SK-N-MC (cell line): Measurements from ENCODE around the gene SASH3.

ENCODE experiments used
- DNase-seq: peaks from one replicate; pipeline ENCODE4 v3.0.0-alpha.2; 2011; ENCODE audit warnings: low read depth, low spot score
- H3K27ac ChIP-seq: fragments of 200-600 bp; sonication (generic); 2 replicates; pipeline ENCODE4 v1.5.1; 2016; ENCODE audit warnings: mixed run types
- H3K36me3 ChIP-seq: fragments of 200-600 bp; sonication (generic); 2 replicates; pipeline ENCODE4 v1.6.1; 2017; ENCODE audit warnings: antibody characterized with exemption, low read length, mixed read lengths; ENCODE audit not compliant: insufficient read depth
- H3K4me3 ChIP-seq: fragments of 200-600 bp; sonication (generic); 2 replicates; pipeline ENCODE4 v1.5.1; 2016
- H3K9ac ChIP-seq: fragments of 200-600 bp; sonication (generic); 2 replicates; pipeline ENCODE4 v1.8.0; 2017; ENCODE audit warnings: mixed run types, mixed read lengths; ENCODE audit not compliant: insufficient read length
- H3K9me3 ChIP-seq: fragments of 200-600 bp; sonication (generic); 2 replicates; pipeline ENCODE4 v1.6.1; 2017; ENCODE audit warnings: low read depth, mild to moderate bottlenecking, antibody characterized with exemption, low read length, moderate library complexity, mixed read lengths
- EZH2 ChIP-seq: fragments of 200-600 bp; sonication (generic); IDR thresholded peaks from one replicate; pipeline ENCODE4 v1.6.1; 2017; ENCODE audit warnings: antibody characterized with exemption
- FOXP2 ChIP-seq: optimal IDR thresholded peaks from 2 replicates; pipeline ENCODE3; 2011; ENCODE audit warnings: mild to moderate bottlenecking, moderate library complexity; ENCODE audit not compliant: insufficient read depth; ENCODE audit errors: extremely low read length, control extremely low read depth
- POLR2AphosphoS5 ChIP-seq: IDR thresholded peaks from 2 replicates; pipeline ENCODE4 v1.6.1; 2012; ENCODE audit warnings: mild to moderate bottlenecking, low read depth, low read length, borderline replicate concordance

SASH3 gene

DNA sequence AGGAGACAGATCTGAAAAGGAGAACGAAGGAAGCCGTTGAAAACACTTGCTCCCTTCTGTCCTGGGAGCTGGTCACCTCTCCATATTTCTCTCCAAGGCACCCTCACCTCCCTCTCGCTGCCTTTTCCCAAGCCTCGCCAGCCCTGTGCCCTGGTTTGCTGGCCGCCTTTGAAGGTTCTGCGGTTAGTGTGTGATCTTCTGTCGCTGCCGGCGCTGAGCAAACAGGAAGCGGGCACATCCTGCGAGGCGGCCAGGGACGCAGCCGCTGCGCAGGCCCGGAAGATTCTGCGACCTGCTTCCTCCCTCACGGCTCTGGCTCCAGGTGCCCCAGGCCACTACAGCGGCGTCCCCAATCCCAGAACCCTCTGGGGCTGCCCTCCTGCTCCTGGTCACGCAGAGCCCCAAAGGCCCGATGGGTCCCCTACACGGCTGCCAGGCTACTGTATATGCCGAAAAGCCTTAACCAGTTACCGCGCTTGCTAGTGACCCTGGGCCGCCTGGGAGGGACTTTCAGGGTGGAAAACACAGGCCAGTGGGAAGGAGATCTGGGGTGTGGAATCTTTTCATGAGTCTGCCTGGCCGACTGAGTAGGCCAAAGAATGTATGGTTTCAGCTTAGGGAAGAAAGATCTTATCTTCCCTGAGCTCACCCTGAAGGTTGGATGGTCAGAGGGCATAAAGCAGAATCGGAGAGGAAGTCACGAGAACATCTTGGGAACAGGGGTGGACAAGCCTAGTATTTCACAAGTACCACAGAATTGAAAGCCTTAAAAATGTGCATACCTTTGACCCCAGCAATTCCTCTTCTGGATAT lies 2.3 kb upstream of the SASH3 start:
- H3K27ac ChIP-seq = no peak overlapping the region
- no peaks in the 10 kb centered on the region for H3K9me3 ChIP-seq
- H3K9ac ChIP-seq = no peak overlapping the region
- H3K4me3 ChIP-seq = no peak overlapping the region
- no peaks in the 10 kb centered on the region for H3K36me3 ChIP-seq
- TF ChIP-seq EZH2 (no peak), POLR2AphosphoS5 (no peak), FOXP2 (no peak)
- DNase-seq = no peak

GRCh38 chrX:129779086-129779672 lies 570 bp upstream of the SASH3 start:
- H3K27ac ChIP-seq = no peak overlapping the region
- H3K36me3 ChIP-seq = no peaks in the 10 kb centered on the region
- DNase-seq = no peak
- H3K9me3 ChIP-seq = no peaks in the 10 kb centered on the region
- H3K9ac ChIP-seq = no peak overlapping the region
- TF ChIP-seq POLR2AphosphoS5 = no peak
- no peak for TF ChIP-seq FOXP2
- TF ChIP-seq EZH2 = no peak
- no peak overlapping the region for H3K4me3 ChIP-seq

GRCh38 chrX:129780441-129781105 lies 824 bp downstream of the SASH3 start:
- Histone ChIP-seq H3K4me3 (no peak overlapping the region), H3K9ac (no peak overlapping the region), H3K36me3 (no peaks in the 10 kb centered on the region), H3K27ac (no peak overlapping the region), H3K9me3 (no peaks in the 10 kb centered on the region)
- DNase-seq = no peak
- no peak for TF ChIP-seq FOXP2

DNA sequence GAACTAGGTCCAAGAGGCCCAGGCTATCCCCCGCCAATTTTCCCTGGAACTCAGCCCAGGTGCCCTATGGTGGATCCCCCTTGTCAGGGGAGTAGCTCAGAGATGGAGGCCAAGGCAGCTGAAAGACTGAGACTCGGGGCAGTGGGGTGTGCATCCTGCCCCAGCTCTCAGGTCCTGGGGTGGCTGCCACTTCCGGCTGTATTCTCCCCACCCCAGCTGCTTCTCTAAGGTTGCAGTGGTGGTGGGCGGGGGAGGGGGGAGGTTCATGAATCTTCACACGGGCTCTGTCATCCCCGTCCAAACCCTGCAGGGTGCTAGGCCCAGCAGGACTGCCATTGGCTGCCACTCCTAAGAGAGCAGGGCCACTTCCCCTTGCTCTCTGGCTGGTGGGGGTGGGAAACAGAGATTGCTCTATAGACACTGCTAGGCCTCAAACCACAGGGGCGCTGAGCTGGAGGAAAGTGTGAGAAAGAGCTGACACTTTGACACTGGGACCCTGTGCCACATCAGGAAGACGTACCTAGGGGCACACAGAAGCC lies 1.5 kb downstream of the SASH3 start:
- Histone ChIP-seq H3K4me3 (no peak overlapping the region), H3K9me3 (no peaks in the 10 kb centered on the region), H3K36me3 (no peaks in the 10 kb centered on the region), H3K27ac (no peak overlapping the region), H3K9ac (no peak overlapping the region)
- no peak for TF ChIP-seq EZH2
- TF ChIP-seq POLR2AphosphoS5 = no peak
- TF ChIP-seq FOXP2 = no peak
- DNase-seq = no peak

GRCh38 chrX:129781680-129782495 lies 2.1 kb downstream of the SASH3 start:
- Histone ChIP-seq H3K36me3 (no peaks in the 10 kb centered on the region), H3K9ac (no peak overlapping the region), H3K4me3 (no peak overlapping the region), H3K27ac (no peak overlapping the region), H3K9me3 (no peaks in the 10 kb centered on the region)
- no peak for DNase-seq
- TF ChIP-seq EZH2 (no peak), FOXP2 (no peak), POLR2AphosphoS5 (no peak)

DNA sequence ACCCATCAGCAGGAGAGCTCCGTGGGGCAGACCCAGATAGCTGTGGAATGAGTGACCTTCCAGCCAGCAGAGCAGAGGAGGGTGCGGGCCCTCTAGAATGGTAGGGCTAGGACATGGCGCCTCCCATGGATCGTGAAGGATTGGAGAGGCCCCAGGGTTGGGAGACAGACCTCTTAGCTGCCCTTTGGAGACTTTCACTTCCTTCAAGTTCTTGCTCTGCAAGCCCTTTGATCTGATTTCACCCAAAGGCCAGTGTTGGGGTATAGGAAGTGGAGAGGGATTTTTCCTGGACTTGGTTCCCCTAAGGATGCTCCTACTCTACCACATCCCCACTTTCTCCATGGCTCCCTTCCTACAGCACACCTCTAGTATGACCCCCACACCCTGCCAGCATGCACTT lies 3.0 kb downstream of the SASH3 start:
- Histone ChIP-seq H3K4me3 (no peak overlapping the region), H3K9ac (no peak overlapping the region), H3K27ac (no peak overlapping the region), H3K9me3 (no peaks in the 10 kb centered on the region), H3K36me3 (no peaks in the 10 kb centered on the region)
- no peak for DNase-seq
- TF ChIP-seq EZH2 = no peak
- no peak for TF ChIP-seq POLR2AphosphoS5
- no peak for TF ChIP-seq FOXP2

DNA sequence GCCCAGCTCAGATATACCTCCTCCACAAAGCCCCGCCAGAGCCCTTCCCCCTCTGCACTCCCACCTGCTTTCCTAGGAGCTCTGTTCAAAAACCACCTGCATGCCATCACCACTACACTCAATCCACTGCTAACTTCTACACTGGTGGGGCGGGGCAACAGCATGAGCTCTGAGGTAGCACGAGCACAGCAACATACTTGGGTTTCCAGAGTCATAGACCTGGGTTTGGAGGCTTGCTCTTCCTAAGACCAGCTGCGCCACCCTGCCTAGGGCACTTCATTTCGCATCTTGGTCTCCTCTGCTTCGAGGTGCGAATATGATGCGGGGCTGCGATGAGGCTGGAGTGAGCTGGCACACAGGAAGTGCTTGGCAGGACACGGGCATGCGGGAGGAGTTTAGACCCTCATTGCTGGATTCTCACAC lies 3.6 kb downstream of the SASH3 start:
- no peak overlapping the region for H3K9ac ChIP-seq
- no peaks in the 10 kb centered on the region for H3K9me3 ChIP-seq
- H3K4me3 ChIP-seq = no peak overlapping the region

More for the DNA sequence above, 3.6 kb downstream of the SASH3 start:
- DNase-seq = no peak
- Histone ChIP-seq H3K36me3 (no peaks in the 10 kb centered on the region), H3K27ac (no peak overlapping the region)
- TF ChIP-seq FOXP2 (no peak), POLR2AphosphoS5 (no peak), EZH2 (no peak)
